ENCODE measurements around the gene DPF1.

GRCh38 chr19:38273499-38273898 is 49.5 kb upstream of the DPF1 start:
- TF ChIP-seq CTCF (IDR thresholded peaks at IDR 0.05) (no peak), TCF7L2 (IDR thresholded peaks at IDR 0.05; ENCODE audit: low read depth, low read length) (no peak)

Data from Panc1 (cell line).